Ishikawa (cell line): Measurements from ENCODE around the gene SLC26A2.

ENCODE experiments used
- CEBPB ChIP-seq: IDR thresholded peaks from 2 replicates; pipeline ENCODE4 v1.6.1; 2012
- CREB1 ChIP-seq: IDR thresholded peaks from 2 replicates; pipeline ENCODE4 v1.6.1; 2012; ENCODE audit warnings: low read depth
- EGR1 ChIP-seq: IDR thresholded peaks from 2 replicates; pipeline ENCODE4 v1.6.1; 2012
- EP300 ChIP-seq: IDR thresholded peaks from 2 replicates; pipeline ENCODE4 v1.6.1; 2012; ENCODE audit warnings: borderline replicate concordance
- FOXM1 ChIP-seq: IDR thresholded peaks from 2 replicates; pipeline ENCODE4 v1.6.1; 2012; ENCODE audit warnings: low read depth, borderline replicate concordance
- MAX ChIP-seq: IDR thresholded peaks from 2 replicates; pipeline ENCODE4 v1.6.1; 2012
- NFIC ChIP-seq: IDR thresholded peaks from 2 replicates; pipeline ENCODE4 v1.6.1; 2012
- RAD21 ChIP-seq: IDR thresholded peaks from 2 replicates; pipeline ENCODE4 v1.6.1; 2012; ENCODE audit warnings: low read depth
- REST ChIP-seq: IDR thresholded peaks from 2 replicates; pipeline ENCODE4 v1.6.1; 2012; ENCODE audit warnings: low read depth, mild to moderate bottlenecking
- TAF1 ChIP-seq: IDR thresholded peaks from 2 replicates; pipeline ENCODE4 v1.6.1; 2012; ENCODE audit warnings: low read depth, mild to moderate bottlenecking
- TCF12 ChIP-seq: IDR thresholded peaks from 2 replicates; pipeline ENCODE4 v1.6.1; 2012; ENCODE audit warnings: low read depth
- TEAD4 ChIP-seq: IDR thresholded peaks from 2 replicates; pipeline ENCODE4 v1.6.1; 2012
- USF1 ChIP-seq: IDR thresholded peaks from 2 replicates; pipeline ENCODE4 v1.6.1; 2012
- YY1 ChIP-seq: IDR thresholded peaks from 2 replicates; pipeline ENCODE4 v1.6.1; 2012; ENCODE audit warnings: low read depth
- ZBTB7A ChIP-seq: IDR thresholded peaks from 2 replicates; pipeline ENCODE4 v1.6.1; 2012; ENCODE audit warnings: low read depth

SLC26A2 gene

GRCh38 chr5:149963729-149964128 is 3.2 kb downstream of the SLC26A2 start:
- TF ChIP-seq NFIC (no peak), YY1 (no peak), CREB1 (no peak), EGR1 (no peak), ZBTB7A (no peak), TAF1 (no peak), CEBPB (no peak), RAD21 (no peak), EP300 (no peak), REST (no peak)

GRCh38 chr5:149966946-149967345 is 6.4 kb downstream of the SLC26A2 start:
- TF ChIP-seq EGR1 (no peak), NFIC (no peak), CEBPB (no peak), FOXM1 (no peak), YY1 (no peak), EP300 (no peak), TAF1 (no peak), USF1 (no peak), TEAD4 (no peak), REST (no peak)

- TF ChIP-seq TAF1 (no peak), FOXM1 (no peak), EP300 (no peak)
Observed at GRCh38 chr5:149969181-149969930, 8.8 kb downstream of the SLC26A2 start.

GRCh38 chr5:149975409-149975808 is 14.9 kb downstream of the SLC26A2 start:
- TF ChIP-seq YY1 (no peak), TEAD4 (no peak), RAD21 (no peak), CEBPB (no peak), EP300 (no peak), REST (no peak), USF1 (no peak), NFIC (no peak), MAX (no peak), ZBTB7A (no peak), CREB1 (no peak), EGR1 (no peak), TCF12 (no peak), FOXM1 (no peak), TAF1 (no peak)

GRCh38 chr5:149979896-149980295 is 19.3 kb downstream of the SLC26A2 start:
- TF ChIP-seq EP300 = no peak
- TF ChIP-seq TAF1 = no peak
- TF ChIP-seq YY1 = no peak
- no peak for TF ChIP-seq ZBTB7A
- no peak for TF ChIP-seq REST
- TF ChIP-seq NFIC = no peak
- no peak for TF ChIP-seq RAD21
